HL-60/S4 treated with retinoic acid at 250 ng/mL for 4 days and 3 days (cell line): Measurements from ENCODE around the gene KPNA6.
"Not testable (repeated sequence)": the region's sequence is repeated elsewhere in the genome, so short reads cannot be mapped to it uniquely, and the experiment has no call there.

ENCODE experiments used
- in situ Hi-C: fragments of 300-500 bp; cut with MboI; formaldehyde crosslinking; loops from 2 replicates; pipeline ENCODE4 v1.7.0; 2022; ENCODE audit warnings: low sequenced_read_pairs

Gene KPNA6

DNA sequence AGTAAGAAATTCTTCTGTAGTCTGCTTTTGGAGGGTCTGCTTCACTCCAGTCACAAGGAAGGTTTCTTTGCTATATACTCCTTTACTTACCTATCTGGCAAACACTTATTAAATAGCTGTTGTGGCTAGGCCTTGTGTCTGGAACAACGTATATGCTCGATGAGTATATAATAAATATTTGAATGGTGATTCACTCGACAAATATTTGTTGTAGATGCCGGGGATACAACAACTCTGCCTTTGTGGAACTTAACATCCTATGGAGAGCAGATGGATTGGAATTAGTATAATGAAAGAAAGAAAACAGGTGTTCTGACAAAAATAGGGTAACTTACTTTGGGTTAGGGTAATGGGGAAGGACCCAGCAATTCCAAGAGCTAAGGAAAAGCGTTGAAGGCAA lies 31.1 kb downstream of the KPNA6 start:
- in situ Hi-C loops = no loop called here

GRCh38 chr1:32142446-32143301 lies 34.8 kb downstream of the KPNA6 start:
- in situ Hi-C loops = no loop called here

DNA sequence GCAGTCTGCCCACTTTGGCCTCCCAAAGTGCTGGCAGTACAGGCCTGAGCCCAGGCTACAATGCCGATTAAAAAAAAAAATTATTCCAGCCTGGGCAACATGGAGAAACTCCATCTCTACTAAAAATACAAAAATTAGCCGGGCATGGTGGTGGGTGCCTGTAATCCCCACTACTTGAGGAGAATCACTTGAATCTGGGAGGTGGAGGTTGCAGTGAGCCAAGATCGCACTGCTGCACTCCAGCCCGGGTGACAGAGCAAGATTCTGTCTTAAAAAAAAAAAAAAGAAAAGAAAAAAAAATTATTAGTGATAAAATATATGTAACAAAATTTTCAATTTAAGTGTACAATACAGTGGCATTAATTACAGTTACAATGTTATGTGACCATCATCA lies 35.4 kb downstream of the KPNA6 start:
- in situ Hi-C loops = not testable (repeated sequence)

GRCh38 chr1:32144033-32144432 lies 36.2 kb downstream of the KPNA6 start:
- in situ Hi-C loops = no loop called here

- in situ Hi-C loops = not testable (repeated sequence)
These were observed 39.9 kb downstream of the KPNA6 start for GRCh38 chr1:32147799-32148198.

DNA sequence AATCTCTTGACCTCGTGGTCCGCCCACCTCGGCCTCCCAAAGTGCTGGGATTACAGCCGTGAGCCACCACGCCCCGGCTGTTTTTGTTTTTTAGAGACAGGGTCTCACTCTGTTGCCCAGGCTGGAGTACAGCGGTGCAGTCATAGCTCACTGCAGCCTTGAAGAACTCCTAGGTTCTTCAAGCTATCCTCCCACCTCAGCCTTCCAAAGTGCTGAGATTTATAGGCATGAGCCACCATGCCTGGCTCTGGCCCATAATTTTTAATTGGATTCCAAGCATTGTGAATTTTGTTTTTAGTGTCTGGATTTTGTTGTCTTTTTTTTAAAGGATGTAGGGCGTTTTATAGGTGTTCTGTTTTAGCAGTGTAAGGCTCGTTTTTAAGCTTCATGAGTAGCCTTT lies 43.0 kb downstream of the KPNA6 start:
- in situ Hi-C loops = no loop called here

- in situ Hi-C loops = no loop called here
These were observed 43.5 kb downstream of the KPNA6 start for GRCh38 chr1:32151319-32151787.

DNA sequence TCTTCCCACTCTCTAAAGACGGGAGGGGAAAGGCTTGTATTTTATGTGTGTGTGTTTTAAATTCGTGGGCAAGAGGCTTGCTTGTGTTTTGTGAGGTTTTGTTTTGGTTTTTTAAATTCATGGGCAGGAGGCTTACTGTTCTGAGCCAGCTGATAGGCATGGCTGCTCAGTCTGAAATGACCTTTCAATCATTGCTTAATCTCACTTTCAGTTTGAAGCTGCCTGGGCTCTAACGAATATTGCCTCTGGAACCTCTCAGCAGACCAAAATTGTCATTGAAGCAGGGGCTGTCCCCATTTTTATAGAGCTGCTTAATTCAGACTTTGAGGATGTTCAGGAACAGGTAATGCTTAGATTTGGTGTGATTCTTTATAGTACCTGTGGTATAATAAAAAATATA lies 51.3 kb downstream of the KPNA6 start:
- in situ Hi-C loops = no loop called here

DNA sequence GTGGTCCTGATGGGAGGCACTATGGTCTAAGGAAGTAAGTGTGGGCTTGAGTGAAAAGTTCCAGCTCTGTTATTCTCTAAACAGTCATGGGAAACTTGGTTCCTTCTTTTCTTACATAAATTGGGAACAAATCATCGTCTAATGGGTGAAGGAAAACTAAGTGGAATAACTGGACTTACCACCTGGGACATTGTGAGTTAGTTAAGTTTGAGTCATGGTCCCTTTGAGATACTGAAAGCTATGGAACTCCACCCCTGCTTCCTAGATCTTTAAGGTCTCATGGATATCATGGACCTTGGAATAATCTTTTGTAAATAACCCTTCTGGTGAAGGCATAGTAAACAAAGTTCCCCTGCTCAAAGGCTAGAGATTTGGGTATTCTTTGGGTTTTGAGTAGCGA lies 55.5 kb downstream of the KPNA6 start:
- in situ Hi-C loops = no loop called here

DNA sequence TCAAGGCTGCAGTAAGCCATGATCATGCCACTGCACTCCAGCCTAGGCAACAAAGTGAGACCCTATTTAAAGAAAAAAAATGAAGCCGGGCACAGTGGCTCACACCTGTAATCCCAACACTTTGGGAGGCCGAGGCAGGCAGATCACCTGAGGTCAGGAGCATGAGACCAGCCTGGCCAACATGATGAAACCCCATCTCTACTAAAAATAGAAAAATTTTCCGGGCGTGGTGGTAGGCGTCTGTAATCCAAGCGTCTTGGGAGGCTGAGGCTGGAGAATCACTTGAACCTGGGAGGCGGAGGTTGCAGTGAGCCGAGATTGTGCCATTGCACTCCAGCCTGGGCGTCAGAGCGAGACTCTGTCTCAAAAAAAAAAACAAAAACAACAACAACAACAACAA lies 57.8 kb downstream of the KPNA6 start:
- in situ Hi-C loops = not testable (repeated sequence)

- in situ Hi-C loops = no loop called here
These were observed 63.1 kb downstream of the KPNA6 start for GRCh38 chr1:32170991-32171390.

DNA sequence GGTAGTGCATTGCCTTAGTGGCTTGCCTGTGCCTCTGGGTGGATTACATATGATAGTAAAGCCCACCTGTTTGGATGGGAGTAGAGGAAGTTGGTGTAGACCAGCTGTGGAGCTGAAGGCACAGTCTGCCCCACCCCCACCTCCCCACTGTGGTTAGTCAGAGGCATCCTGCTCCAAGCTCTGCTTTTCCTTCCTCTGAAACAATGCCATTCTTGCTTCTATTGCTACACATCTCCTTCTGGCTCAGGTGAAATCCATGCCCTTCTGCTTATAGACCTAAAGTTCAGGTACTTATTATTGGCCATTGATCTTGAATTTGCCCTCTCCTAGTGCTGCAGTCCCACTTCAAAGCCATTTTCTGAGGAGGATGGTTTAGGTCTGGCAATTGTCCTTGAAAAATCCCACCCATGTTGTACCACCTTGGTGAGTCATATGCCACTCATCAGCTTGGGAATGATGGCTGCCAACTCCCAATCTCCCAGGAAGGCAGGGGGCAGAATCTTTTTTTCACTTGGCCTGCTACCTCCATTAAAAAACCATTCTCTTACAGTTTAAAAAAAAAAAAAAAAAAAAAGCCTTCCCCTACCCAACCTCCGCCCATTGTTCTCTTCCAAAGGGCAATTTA lies 64.9 kb downstream of the KPNA6 start:
- in situ Hi-C loops = no loop called here

- in situ Hi-C loops = no loop called here
These were observed 70.7 kb downstream of the KPNA6 start for GRCh38 chr1:32178380-32179192.

DNA sequence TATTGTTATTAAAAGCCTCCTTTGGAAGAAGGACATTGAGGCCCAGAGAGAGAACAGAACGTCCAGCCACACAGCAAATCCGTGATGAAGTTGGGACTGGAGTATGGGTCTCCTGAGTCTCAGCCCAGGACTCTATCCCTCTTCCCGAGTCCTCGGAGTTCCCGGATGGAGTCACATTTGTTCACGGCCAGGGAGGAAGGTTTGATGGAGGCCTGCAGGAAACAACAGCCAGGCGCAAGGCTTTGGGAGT lies 71.3 kb downstream of the KPNA6 start:
- in situ Hi-C loops = no loop called here

DNA sequence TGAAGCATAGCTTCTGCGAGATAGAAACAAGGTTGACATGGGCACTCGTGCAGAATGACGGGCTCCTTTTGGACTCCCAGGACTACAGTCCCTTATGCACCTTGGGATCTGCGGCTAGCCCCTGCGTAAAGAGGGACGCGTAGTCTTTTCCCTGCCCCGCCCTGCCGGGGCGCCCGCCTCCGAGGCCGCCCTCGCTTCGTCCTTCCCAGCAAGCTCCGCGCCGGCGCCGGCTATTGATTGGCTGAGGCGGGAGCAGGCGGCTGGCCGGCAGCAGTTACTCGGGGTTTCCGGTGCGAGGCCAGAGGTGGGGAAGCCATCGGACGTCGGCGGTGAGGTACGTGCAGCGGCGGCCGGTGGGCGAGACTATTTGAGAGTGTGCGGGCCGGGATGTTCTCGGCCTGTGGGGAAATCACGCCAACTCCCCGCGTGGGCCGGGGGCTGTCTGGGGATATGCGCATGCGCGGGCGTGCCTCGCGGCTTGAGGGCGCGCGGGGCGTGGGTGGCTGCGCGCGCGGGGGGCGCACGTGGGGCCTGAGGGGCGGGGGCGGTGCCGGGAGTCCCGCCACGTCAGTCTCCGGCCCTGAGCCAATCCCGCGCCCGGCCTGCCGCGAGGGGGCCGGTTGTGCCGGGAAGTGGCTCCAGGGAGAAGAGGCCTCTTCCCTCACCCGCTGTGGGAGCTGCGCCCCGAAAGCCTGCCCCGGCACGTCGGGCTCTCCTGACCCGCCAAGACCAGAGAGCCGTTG lies 71.8 kb downstream of the KPNA6 start, which contains the start of gene TXLNA:
TSS of gene TXLNA (plus strand) at position 233 of the 743 bp plus-strand sequence. CDS start 671 bp downstream, outside the sequence.
- in situ Hi-C loops = no loop called here

DNA sequence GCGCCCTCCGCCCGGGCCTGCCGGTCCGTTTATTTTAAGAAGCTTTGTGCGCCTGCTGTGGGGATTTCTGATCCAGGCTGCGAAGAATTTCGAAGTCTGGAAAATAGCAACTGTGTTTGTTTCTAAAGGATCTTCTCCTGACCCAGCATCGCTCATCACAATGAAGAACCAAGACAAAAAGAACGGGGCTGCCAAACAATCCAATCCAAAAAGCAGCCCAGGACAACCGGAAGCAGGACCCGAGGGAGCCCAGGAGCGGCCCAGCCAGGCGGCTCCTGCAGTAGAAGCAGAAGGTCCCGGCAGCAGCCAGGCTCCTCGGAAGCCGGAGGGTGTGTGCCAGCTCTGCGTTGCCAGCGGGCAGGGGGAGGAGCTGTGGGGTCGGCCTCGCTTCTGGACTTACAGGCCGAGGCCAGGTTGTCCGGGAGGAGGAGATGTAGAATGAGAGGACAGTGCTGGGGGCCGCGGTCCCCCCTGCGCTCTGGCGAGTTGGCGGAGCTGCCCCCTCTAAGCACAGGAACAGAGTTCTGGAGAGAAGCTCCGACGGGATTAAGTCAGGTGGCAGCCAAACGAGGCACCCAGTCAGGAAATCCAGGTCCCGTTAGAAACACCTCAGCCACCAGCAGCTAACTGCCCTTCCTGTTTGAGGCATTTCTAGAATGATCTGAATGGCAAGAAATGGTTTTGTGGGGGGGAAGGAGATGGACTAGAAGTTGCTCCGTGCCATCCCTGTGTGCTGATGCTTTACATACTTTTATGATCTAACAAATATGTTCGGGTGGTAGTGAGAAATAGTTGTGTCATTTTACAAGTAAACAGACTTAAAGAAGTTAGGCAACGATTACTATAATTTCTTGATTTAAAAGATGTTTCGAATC lies 72.6 kb downstream of the KPNA6 start:
- in situ Hi-C loops = no loop called here

GRCh38 chr1:32181065-32181464 lies 73.2 kb downstream of the KPNA6 start:
- in situ Hi-C loops = no loop called here

GRCh38 chr1:32181563-32181962 lies 73.7 kb downstream of the KPNA6 start:
- in situ Hi-C loops = no loop called here

GRCh38 chr1:32182060-32182459 lies 74.2 kb downstream of the KPNA6 start:
- in situ Hi-C loops = no loop called here

GRCh38 chr1:32184650-32185049 lies 76.8 kb downstream of the KPNA6 start:
- in situ Hi-C loops = no loop called here
